DOHH2 (cell line): ENCODE measurements around the gene C1QTNF1.

ENCODE experiments used
- H3F3A ChIP-seq: fragments of 200-600 bp; sonication (generic), shearing (Covaris generic); 2 replicates; pipeline ENCODE4 v1.6.0; 2016; ENCODE audit warnings: antibody characterized with exemption, mild to moderate bottlenecking; ENCODE audit not compliant: control insufficient read depth, insufficient read depth
- H3K27ac ChIP-seq: fragments of 200-600 bp; sonication (generic); 2 replicates; pipeline ENCODE4 v1.5.1; 2014; ENCODE audit warnings: low read depth, mild to moderate bottlenecking, low read length, moderate library complexity
- H3K27me3 ChIP-seq: fragments of 200-600 bp; sonication (generic); 2 replicates; pipeline ENCODE4 v1.6.1; 2014; ENCODE audit warnings: mild to moderate bottlenecking, low read length, mixed read lengths; ENCODE audit not compliant: control insufficient read depth
- H3K36me3 ChIP-seq: fragments of 200-600 bp; sonication (generic); 2 replicates; pipeline ENCODE4 v1.6.1; 2014; ENCODE audit warnings: mild to moderate bottlenecking, low read length, moderate library complexity, mixed read lengths; ENCODE audit not compliant: control insufficient read depth
- H3K4me1 ChIP-seq: fragments of 200-600 bp; sonication (generic); 2 replicates; pipeline ENCODE4 v1.6.1; 2014; ENCODE audit warnings: mild to moderate bottlenecking, low read length, mixed read lengths; ENCODE audit not compliant: control insufficient read depth
- H3K4me2 ChIP-seq: fragments of 200-600 bp; sonication (generic); 2 replicates; pipeline ENCODE4 v1.6.0; 2014; ENCODE audit warnings: mild to moderate bottlenecking, low read length, moderate library complexity
- H3K4me3 ChIP-seq: fragments of 200-600 bp; sonication (generic); 2 replicates; pipeline ENCODE4 v1.5.1; 2014; ENCODE audit warnings: mild to moderate bottlenecking, low read length, mixed read lengths
- H3K79me2 ChIP-seq: fragments of 200-600 bp; sonication (generic); 2 replicates; pipeline ENCODE4 v1.6.1; 2014; ENCODE audit warnings: mild to moderate bottlenecking, low read length, mixed read lengths; ENCODE audit not compliant: control insufficient read depth
- H3K9me2 ChIP-seq: fragments of 200-600 bp; sonication (generic); replicated peaks from 2 replicates; pipeline ENCODE4 v1.6.1; 2014; ENCODE audit warnings: mild to moderate bottlenecking, low read length, mixed read lengths; ENCODE audit not compliant: control insufficient read depth
- H3K9me3 ChIP-seq: fragments of 200-600 bp; sonication (generic); 2 replicates; pipeline ENCODE4 v1.6.1; 2014; ENCODE audit warnings: antibody characterized with exemption, low read length, mixed read lengths; ENCODE audit not compliant: control insufficient read depth, insufficient read depth
- H4K20me1 ChIP-seq: fragments of 200-600 bp; sonication (generic); 2 replicates; pipeline ENCODE4 v1.6.0; 2014; ENCODE audit warnings: low read depth, mild to moderate bottlenecking, antibody characterized with exemption, low read length, moderate library complexity; ENCODE audit not compliant: control insufficient read depth, insufficient read depth
- EZH2phosphoT487 ChIP-seq: fragments of 200-600 bp; sonication (generic); IDR thresholded peaks from 2 replicates; pipeline ENCODE4 v1.6.1; 2017; ENCODE audit warnings: borderline replicate concordance, mild to moderate bottlenecking, antibody characterized with exemption, low read length, moderate library complexity, mixed read lengths
- TF ChIP-seq, protein P1 (sequence below): fragments of 200-600 bp; sonication (generic); IDR thresholded peaks from one replicate; pipeline ENCODE4 v1.5.1; 2014; ENCODE audit warnings: antibody characterized with exemption, mild to moderate bottlenecking, low read depth, low read length; ENCODE audit not compliant: poor library complexity, severe bottlenecking

Gene C1QTNF1

DNA sequence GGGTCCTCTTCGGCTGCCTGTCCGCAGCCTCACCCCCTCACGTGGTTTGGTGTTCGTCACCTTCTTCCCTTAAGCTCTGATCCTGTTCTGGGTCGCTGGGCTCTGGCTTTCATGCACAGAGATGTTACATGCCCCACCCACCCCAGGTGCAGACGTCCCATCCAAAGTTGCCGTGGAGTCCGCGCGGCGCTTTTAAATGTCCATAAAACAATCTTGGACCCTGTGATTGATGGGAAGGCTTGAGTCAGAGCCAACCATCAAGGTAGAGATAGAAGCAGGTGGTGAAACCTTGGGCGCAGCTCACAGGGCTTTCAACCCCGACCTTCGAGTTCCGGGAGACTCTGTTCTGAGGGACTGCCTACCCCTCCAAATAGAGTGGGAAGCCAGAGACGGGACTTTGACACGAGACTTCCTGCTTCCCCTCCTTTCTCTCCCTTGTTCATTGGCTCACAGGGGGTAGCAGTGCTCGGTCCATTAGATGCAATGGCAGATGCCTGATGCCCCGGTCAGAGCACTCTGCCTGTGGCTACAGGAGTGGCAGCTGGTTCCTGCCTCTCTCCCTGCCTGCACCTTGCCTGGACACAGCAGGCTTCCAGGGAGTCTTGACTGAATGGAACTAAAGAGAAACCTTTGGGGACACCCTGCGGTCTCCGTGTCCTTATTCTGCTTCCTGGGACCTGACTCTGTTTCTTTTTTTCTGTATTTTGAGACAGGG is 54.7 kb downstream of the C1QTNF1 start:
- H3K27ac ChIP-seq, result no peak overlapping the region
- H4K20me1 ChIP-seq, result no peaks in the 10 kb centered on the region
- H3K4me3 ChIP-seq, result no peak overlapping the region
- no peaks in the 10 kb centered on the region for H3F3A ChIP-seq
- H3K4me1 ChIP-seq, result peaks cover 12% of the 10 kb centered on the region
- H3K27me3 ChIP-seq, result peaks cover 5% of the 10 kb centered on the region; the same call in 1 of the 2 replicates
- H3K9me3 ChIP-seq, result no peaks in the 10 kb centered on the region
- no peaks in the 10 kb centered on the region for H3K79me2 ChIP-seq
- no peak overlapping the region for H3K4me2 ChIP-seq
- H3K9me2 ChIP-seq, result no peaks in the 10 kb centered on the region
- no peaks in the 10 kb centered on the region for H3K36me3 ChIP-seq
- no peak for TF ChIP-seq EZH2phosphoT487
- TF ChIP-seq, protein P1, sequence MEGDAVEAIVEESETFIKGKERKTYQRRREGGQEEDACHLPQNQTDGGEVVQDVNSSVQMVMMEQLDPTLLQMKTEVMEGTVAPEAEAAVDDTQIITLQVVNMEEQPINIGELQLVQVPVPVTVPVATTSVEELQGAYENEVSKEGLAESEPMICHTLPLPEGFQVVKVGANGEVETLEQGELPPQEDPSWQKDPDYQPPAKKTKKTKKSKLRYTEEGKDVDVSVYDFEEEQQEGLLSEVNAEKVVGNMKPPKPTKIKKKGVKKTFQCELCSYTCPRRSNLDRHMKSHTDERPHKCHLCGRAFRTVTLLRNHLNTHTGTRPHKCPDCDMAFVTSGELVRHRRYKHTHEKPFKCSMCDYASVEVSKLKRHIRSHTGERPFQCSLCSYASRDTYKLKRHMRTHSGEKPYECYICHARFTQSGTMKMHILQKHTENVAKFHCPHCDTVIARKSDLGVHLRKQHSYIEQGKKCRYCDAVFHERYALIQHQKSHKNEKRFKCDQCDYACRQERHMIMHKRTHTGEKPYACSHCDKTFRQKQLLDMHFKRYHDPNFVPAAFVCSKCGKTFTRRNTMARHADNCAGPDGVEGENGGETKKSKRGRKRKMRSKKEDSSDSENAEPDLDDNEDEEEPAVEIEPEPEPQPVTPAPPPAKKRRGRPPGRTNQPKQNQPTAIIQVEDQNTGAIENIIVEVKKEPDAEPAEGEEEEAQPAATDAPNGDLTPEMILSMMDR, result no peak

DNA sequence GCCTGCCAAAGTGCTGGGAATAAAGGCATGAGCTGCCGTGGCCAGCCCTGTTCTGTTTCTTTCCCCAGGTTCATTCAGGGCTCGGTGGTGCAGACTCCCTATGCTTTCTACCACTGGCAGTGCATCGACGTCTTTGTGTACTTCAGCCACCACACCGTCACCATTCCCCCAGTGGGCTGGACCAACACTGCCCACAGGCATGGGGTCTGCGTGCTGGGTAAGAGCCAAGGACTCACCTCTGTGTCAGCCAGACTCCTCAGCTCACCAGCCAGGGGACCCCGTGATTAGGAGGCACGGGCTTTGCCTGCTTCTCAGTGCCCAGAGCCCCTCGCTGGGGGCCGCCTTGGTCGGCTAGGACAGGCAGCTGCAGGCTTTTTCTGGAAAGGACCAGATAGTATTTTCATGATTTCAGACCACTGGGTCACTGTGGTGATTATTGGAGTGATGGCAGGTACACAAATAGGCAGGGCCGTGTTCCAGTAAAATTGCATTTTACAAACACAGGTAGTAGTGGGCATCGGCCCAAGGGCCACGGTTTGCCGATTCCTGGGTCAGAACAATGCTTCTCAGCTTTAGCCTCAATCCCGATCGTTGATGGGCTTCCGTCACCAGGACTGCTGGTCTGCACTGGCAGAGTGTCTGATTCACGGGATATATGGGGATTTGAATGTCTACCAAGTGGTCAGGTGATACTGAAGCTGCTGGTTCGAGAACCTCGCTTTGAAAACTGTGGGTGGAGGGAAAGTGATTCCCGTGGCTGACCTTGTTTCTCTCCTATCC is 55.6 kb downstream of the C1QTNF1 start:
- no peak overlapping the region for H3K4me3 ChIP-seq
- H3K9me3 ChIP-seq, result no peaks in the 10 kb centered on the region
- no peaks in the 10 kb centered on the region for H3K9me2 ChIP-seq
- no peaks in the 10 kb centered on the region for H3K79me2 ChIP-seq
- H3F3A ChIP-seq, result no peaks in the 10 kb centered on the region
- H3K27me3 ChIP-seq, result peaks cover 5% of the 10 kb centered on the region; the same call in 1 of the 2 replicates
- 0 out of 2 replicates have a peak, but pooled peaks cover 7% of the 10 kb centered on the region for H3K4me1 ChIP-seq
- no peak overlapping the region for H3K27ac ChIP-seq
- no peaks in the 10 kb centered on the region for H4K20me1 ChIP-seq
- no peak overlapping the region for H3K4me2 ChIP-seq
- no peaks in the 10 kb centered on the region for H3K36me3 ChIP-seq
- no peak for TF ChIP-seq EZH2phosphoT487
- TF ChIP-seq, protein P1, result no peak

DNA sequence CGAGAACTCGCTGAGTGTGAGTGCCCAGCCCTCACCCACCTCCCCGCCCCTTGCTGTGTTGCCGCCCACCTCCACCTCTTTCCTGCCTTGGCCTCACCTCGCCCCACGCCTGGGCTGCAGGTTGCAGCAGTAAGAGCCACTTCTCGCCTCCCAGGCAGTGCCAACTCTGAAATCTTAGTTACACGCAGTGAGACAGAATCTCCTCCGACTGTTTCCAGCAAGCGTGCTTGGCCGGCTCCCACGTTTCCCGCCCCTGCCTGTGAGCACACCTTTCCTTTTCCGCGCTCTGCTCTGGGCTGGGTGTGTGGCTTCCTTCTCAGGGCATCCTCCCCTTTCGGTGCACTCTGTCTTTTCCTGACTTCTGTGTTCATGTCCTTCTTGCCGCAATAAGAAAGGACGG is 56.4 kb downstream of the C1QTNF1 start:
- Histone ChIP-seq H3F3A (no peaks in the 10 kb centered on the region), H3K36me3 (no peaks in the 10 kb centered on the region), H3K9me3 (no peaks in the 10 kb centered on the region), H4K20me1 (no peaks in the 10 kb centered on the region), H3K4me2 (no peak overlapping the region), H3K4me1 (0 out of 2 replicates have a peak, but pooled peaks cover 5% of the 10 kb centered on the region), H3K79me2 (no peaks in the 10 kb centered on the region), H3K9me2 (no peaks in the 10 kb centered on the region), H3K27ac (no peak overlapping the region), H3K4me3 (no peak overlapping the region), H3K27me3 (peaks cover 3% of the 10 kb centered on the region; the same call in 1 of the 2 replicates)
- TF ChIP-seq EZH2phosphoT487, result no peak
- TF ChIP-seq, protein P1, result no peak
